ENCODE measurements around the gene ELMOD1. TPM values are rescaled to one million over a fixed set of nuclear protein-coding genes. Genes with fewer than 3 reads are reported as not detected.

The ELMOD1 gene
- total and polyA plus RNA-seq, 2 experiments from 2014 or later, result 1.2 to 1.6 TPM

GRCh38 chr11:107711861-107712755, 121.2 kb downstream of the ELMOD1 start, which contains the start of gene SLN:
SLN (minus strand) TSS chr11:107712056.
- Histone ChIP-seq H3F3A (replicated peaks; ENCODE audit: low read depth) (no peaks in the 10 kb centered on the region), H3K4me1 (ENCODE audit: insufficient read depth) (peaks cover 5% of the 10 kb centered on the region), H3K9me2 (ENCODE audit: insufficient read depth) (no peaks in the 10 kb centered on the region), H3K27me3 (ENCODE audit: insufficient read depth) (peaks cover 9% of the 10 kb centered on the region), H3K36me3 (ENCODE audit: insufficient read depth) (no peaks in the 10 kb centered on the region), H2AFZ (no peak within 1 kb of the TSS), H3K79me2 (replicated peaks; ENCODE audit: insufficient read depth) (no peaks in the 10 kb centered on the region), H4K20me1 (replicated peaks; ENCODE audit: insufficient read depth) (no peaks in the 10 kb centered on the region), H3K4me2 (no peak within 1 kb of the TSS), H3K27ac (ENCODE audit: low read depth) (no peak within 1 kb of the TSS), H3K4me3 (no peak within 1 kb of the TSS)
- Mint-ChIP-seq H3K27ac (no peak within 1 kb of the TSS), H3K27me3 (ENCODE audit: insufficient read depth, low read depth, poor library complexity) (peaks cover 3% of the 10 kb centered on the region), H3K9me3 (no peaks in the 10 kb centered on the region), H3K4me3 (no peak within 1 kb of the TSS), H3K36me3 (ENCODE audit: low read depth) (no peaks in the 10 kb centered on the region), H3K4me1 (peaks cover 16% of the 10 kb centered on the region)
- ATAC-seq (no peak), DNase-seq (ENCODE audit: low spot score) (no peak)
- no peak for TF ChIP-seq STAT1 (IDR thresholded peaks at IDR 0.05; ENCODE audit: unreplicated experiment)
- TF ChIP-seq JUNB (IDR thresholded peaks at IDR 0.05; ENCODE audit: unreplicated experiment), result no peak
- no peak for TF ChIP-seq ZNF114 (CRISPR knock-in tag; IDR thresholded peaks at IDR 0.05)
- no peak for TF ChIP-seq REST (IDR thresholded peaks at IDR 0.05; ENCODE audit: unreplicated experiment)
- no peak for TF ChIP-seq POLR2AphosphoS5 (IDR thresholded peaks at IDR 0.05; ENCODE audit: low read depth)
- TF ChIP-seq, protein P1, sequence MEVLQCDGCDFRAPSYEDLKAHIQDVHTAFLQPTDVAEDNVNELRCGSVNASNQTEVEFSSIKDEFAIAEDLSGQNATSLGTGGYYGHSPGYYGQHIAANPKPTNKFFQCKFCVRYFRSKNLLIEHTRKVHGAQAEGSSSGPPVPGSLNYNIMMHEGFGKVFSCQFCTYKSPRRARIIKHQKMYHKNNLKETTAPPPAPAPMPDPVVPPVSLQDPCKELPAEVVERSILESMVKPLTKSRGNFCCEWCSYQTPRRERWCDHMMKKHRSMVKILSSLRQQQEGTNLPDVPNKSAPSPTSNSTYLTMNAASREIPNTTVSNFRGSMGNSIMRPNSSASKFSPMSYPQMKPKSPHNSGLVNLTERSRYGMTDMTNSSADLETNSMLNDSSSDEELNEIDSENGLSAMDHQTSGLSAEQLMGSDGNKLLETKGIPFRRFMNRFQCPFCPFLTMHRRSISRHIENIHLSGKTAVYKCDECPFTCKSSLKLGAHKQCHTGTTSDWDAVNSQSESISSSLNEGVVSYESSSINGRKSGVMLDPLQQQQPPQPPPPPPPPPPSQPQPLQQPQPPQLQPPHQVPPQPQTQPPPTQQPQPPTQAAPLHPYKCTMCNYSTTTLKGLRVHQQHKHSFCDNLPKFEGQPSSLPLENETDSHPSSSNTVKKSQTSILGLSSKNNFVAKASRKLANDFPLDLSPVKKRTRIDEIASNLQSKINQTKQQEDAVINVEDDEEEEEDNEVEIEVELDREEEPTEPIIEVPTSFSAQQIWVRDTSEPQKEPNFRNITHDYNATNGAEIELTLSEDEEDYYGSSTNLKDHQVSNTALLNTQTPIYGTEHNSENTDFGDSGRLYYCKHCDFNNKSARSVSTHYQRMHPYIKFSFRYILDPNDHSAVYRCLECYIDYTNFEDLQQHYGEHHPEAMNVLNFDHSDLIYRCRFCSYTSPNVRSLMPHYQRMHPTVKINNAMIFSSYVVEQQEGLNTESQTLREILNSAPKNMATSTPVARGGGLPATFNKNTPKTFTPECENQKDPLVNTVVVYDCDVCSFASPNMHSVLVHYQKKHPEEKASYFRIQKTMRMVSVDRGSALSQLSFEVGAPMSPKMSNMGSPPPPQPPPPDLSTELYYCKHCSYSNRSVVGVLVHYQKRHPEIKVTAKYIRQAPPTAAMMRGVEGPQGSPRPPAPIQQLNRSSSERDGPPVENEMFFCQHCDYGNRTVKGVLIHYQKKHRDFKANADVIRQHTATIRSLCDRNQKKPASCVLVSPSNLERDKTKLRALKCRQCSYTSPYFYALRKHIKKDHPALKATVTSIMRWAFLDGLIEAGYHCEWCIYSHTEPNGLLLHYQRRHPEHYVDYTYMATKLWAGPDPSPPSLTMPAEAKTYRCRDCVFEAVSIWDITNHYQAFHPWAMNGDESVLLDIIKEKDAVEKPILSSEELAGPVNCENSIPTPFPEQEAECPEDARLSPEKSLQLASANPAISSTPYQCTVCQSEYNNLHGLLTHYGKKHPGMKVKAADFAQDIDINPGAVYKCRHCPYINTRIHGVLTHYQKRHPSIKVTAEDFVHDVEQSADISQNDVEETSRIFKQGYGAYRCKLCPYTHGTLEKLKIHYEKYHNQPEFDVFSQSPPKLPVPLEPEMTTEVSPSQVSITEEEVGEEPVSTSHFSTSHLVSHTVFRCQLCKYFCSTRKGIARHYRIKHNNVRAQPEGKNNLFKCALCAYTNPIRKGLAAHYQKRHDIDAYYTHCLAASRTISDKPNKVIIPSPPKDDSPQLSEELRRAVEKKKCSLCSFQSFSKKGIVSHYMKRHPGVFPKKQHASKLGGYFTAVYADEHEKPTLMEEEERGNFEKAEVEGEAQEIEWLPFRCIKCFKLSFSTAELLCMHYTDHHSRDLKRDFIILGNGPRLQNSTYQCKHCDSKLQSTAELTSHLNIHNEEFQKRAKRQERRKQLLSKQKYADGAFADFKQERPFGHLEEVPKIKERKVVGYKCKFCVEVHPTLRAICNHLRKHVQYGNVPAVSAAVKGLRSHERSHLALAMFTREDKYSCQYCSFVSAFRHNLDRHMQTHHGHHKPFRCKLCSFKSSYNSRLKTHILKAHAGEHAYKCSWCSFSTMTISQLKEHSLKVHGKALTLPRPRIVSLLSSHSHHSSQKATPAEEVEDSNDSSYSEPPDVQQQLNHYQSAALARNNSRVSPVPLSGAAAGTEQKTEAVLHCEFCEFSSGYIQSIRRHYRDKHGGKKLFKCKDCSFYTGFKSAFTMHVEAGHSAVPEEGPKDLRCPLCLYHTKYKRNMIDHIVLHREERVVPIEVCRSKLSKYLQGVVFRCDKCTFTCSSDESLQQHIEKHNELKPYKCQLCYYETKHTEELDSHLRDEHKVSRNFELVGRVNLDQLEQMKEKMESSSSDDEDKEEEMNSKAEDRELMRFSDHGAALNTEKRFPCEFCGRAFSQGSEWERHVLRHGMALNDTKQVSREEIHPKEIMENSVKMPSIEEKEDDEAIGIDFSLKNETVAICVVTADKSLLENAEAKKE (CRISPR knock-in tag; IDR thresholded peaks at IDR 0.05), result no peak
- TF ChIP-seq EZH2phosphoT487 (IDR thresholded peaks at IDR 0.05; ENCODE audit: unreplicated experiment), result no peak
- no peak for TF ChIP-seq NANOG (IDR thresholded peaks at IDR 0.05; ENCODE audit: borderline replicate concordance)
- no peak for TF ChIP-seq EZH2 (IDR thresholded peaks at IDR 0.05; ENCODE audit: low read depth, unreplicated experiment)
- no peak for TF ChIP-seq CREB1 (CRISPR knock-in tag; IDR thresholded peaks at IDR 0.05; ENCODE audit: low read depth)
- no peak for TF ChIP-seq CTCF (conservative IDR thresholded peaks at IDR 0.05; ENCODE audit: low read depth in 2 of 2)
- TF ChIP-seq, protein P2, sequence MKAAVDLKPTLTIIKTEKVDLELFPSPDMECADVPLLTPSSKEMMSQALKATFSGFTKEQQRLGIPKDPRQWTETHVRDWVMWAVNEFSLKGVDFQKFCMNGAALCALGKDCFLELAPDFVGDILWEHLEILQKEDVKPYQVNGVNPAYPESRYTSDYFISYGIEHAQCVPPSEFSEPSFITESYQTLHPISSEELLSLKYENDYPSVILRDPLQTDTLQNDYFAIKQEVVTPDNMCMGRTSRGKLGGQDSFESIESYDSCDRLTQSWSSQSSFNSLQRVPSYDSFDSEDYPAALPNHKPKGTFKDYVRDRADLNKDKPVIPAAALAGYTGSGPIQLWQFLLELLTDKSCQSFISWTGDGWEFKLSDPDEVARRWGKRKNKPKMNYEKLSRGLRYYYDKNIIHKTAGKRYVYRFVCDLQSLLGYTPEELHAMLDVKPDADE (IDR thresholded peaks at IDR 0.05), result no peak
- no peak for TF ChIP-seq ZNF331 (CRISPR knock-in tag; IDR thresholded peaks at IDR 0.05; ENCODE audit: low read depth)

Measured in GM23338 (cell line).